ENCODE data around the gene TMEM208.

TMEM208 gene

DNA sequence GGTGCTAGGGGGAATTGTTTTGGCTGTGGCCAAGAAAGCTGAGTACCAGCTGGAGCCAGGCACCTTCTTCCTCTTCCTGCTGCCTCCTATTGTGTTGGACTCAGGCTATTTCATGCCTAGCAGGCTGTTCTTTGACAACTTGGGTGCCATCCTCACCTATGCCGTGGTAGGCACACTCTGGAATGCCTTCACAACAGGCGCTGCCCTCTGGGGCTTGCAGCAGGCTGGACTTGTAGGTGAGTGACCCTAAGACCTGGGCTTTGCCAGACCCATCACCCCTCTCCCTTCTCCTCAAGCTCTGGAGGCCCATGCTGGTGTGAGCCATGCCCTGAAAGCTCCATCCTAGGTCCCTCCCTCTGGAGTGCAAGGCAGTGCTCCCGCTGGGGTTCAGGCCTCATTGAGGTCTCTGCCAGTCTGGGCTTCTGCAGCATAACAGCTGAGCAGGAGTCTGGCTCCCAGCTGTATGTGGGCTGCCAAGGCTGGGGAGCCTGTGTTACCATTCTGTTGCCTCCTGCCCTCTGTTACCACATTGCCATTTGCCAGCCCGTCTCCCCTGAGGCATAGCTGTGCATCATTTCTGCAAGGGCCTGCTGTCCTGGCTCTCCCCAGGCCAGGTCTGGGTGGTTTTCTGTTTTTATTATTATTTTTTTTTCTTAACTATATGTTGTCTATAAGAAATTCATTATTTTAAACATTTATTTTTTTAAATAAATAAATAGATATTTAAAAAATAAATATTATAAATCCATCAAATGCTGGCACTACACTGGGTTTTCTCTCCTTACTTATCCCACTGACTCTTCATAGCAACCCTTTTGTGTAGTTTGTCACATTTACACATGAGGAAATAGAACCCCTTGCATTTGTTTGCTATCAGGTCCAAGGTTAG lies 25.9 kb downstream of the TMEM208 start:
- no peak for DNase-seq

GRCh38 chr16:67254801-67255552 lies 28.0 kb downstream of the TMEM208 start:
- no peak for DNase-seq

DNA sequence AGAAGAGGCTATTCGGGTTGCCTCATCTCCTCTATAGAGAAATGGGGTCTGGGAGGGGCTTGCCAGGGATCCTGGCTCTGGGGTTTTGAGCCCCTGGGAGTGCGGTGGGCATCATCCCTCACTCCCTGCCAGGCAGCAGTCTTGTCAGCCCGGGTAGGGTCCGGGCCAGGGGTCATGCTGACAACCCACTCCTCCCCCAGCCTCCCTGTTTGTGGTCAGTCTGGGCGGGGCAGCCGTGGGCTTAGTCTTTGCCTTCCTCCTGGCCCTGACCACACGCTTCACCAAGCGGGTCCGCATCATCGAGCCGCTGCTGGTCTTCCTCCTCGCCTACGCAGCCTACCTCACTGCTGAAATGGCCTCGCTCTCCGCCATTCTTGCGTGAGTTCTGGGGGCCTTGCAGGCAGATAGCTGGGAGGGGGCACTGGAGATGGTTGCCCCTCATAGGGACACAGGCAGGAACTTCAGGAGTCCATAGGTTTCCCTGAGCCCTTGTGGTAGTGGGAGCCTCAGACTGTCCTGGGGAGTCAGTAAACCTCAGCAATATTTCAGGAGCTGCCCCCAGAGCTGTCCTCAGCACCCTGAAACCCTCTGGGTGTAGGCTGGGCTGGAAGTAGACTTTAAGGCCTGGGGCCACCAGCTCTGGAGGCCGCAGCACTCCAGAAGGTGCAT lies 28.8 kb downstream of the TMEM208 start:
- no peak for DNase-seq

GRCh38 chr16:67256701-67257230 lies 29.8 kb downstream of the TMEM208 start:
- no peak for DNase-seq

- no peak for DNase-seq
These were observed 30.7 kb downstream of the TMEM208 start for GRCh38 chr16:67257486-67258160.

DNA sequence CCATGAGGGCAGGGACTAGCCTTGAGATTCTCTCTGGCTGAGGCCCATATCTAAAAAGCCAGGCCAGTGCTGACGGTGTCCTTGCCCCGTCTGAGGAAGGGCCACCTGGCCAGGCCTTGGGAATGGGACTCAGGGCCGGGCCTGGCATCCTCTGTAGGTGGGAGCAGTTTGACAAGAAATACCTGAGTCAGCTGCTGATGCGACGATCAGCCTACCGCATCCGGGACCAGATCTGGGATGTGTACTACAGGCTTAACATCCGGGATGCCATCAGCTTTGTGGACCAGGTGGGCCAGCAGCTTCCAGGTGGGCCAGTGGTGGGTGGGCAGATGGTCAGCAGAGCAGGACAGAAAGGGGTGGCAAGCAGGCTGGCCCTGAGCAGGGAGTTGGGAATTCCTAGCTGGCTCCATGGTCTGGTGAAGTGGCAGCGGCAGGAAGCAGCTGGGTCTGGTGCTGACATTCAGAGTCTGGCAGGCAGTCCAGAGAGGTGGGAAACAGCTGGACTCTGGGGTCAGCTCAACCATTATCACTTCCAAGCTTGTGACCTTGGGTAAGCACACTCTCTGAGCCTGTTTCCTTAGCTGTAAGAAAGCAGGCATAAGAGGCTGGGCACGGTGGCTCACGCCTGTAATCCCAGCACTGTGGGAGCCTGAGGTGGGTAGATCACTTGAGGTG lies 31.4 kb downstream of the TMEM208 start:
- DNase-seq = no peak

- DNase-seq = no peak
These were observed 32.8 kb downstream of the TMEM208 start for GRCh38 chr16:67259705-67260104.

GRCh38 chr16:67260426-67261063 lies 33.6 kb downstream of the TMEM208 start:
- peak; percentile 13 to 54 for DNase-seq

GRCh38 chr16:67263201-67263600 lies 36.3 kb downstream of the TMEM208 start:
- DNase-seq = no peak

GRCh38 chr16:67264277-67264676 lies 37.3 kb downstream of the TMEM208 start:
- DNase-seq = no peak

GRCh38 chr16:67264866-67265265 lies 37.9 kb downstream of the TMEM208 start:
- DNase-seq = no peak

- no peak for DNase-seq
These were observed 38.9 kb downstream of the TMEM208 start for GRCh38 chr16:67265834-67266233.

DNA sequence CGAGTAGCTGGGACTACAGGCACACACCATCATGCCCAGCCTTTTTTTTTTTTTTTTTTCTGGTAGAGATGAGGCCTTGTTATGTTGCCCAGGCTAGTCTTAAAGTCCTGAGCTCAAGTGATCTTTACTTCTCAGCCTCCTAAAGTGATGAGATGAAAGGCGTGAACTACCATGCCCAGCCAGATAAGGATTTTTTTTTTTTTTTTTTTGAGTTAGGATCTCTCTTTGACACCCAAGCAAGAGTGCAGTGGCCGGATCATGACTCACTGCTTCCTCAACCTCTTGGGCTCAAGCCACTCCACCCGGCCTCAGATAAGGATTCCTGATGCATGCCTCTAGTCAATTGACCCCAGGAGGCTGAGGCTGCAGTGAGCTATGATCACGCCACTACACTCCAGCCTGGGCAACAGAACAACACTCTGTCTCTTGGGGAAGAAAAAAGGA lies 41.2 kb downstream of the TMEM208 start:
- no peak for DNase-seq

DNA sequence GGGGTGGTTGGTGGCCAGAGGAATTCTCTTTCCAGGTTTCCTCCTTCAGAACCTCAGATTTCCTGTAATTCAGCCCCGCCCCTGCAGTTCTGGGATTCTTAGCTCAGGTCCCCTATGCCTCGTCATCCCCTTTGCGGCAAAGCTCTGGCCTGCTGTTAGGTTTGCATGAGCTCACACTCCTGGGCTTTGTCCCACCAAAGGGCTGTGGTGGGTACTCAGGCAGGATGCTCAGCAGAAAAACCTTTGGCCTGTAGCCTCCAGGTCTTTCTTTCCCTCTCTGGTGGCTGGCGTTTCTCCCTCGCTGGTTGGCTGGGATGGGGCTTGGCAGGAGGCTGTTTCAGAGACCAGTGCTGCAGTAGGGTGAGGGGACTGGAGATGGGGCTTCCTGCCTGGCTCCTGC lies 42.8 kb downstream of the TMEM208 start:
- no peak for DNase-seq

DNA sequence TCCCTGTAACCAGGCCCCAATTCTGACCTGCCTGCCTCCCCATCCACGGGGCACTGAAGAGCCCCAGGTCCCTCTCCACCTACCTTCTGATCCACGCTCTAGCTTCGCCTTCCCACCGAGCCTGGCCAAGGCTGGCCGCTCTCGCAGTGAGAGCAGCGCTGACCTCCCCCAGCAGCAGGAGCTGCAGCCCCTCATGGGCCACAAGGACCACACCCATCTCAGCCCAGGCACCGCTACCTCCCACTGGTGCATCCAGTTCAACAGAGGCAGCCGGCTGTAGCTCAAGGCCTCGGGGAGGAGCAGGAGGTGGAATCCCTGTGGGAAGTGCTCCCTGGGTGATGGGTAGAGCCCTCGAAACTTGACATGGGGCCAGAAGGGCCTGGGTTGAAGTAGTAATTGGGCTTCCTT lies 44.0 kb downstream of the TMEM208 start:
- DNase-seq = no peak

- no peak for DNase-seq
These were observed 44.5 kb downstream of the TMEM208 start for GRCh38 chr16:67271446-67271845.

DNA sequence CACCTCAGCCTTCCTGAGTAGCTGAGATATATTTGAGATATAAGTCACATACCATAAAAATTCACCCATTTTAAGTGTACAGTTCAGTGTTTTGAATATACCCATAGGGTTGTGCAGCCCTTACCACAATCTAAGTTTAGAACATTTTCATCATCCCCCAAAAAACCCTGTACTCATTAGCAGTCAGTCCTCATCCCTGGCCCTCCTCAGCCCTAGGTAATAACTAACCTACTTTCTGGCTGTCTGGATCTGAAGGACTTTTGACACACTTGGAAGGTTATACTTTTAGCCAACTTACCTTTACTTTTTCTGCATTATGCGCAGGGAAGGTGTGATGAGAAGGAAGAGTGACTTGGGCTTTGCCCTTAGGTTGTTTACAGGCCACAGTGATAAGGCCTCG lies 48.4 kb downstream of the TMEM208 start:
- DNase-seq = no peak

DNA sequence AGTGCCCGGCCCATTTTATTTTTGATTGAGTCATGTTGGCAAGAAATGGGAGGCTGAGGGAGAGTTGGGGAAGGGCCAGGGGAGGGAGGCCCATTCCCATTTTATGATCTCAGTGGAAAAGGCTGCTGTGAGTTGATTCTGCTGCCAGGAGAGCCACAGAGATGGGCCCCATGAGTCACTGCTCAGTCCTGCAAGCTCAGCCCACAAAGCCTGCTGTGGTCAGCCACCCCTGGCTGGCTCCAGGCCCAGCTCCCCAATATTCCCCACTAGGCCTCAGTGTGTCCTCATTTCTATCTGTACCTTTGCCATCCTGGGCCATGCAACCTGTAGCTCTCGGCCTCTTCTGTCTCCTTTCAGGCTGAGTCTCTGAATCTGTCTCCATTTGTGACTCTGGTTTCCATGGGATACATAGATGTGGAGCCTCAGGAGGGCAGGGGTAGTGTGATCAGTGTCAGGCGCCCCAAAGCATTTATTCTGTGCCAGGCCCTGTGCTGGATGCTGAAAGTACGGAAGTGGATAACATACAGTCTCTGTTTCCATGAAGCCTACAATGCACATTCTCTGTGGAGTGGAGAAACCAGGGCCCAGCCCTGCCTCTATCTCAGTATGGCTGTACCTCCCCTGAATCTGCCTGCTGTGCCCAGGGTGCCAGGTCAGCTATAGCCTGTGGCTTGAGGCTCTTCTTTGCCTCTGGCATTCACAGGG lies 50.5 kb downstream of the TMEM208 start:
- no peak for DNase-seq

DNA sequence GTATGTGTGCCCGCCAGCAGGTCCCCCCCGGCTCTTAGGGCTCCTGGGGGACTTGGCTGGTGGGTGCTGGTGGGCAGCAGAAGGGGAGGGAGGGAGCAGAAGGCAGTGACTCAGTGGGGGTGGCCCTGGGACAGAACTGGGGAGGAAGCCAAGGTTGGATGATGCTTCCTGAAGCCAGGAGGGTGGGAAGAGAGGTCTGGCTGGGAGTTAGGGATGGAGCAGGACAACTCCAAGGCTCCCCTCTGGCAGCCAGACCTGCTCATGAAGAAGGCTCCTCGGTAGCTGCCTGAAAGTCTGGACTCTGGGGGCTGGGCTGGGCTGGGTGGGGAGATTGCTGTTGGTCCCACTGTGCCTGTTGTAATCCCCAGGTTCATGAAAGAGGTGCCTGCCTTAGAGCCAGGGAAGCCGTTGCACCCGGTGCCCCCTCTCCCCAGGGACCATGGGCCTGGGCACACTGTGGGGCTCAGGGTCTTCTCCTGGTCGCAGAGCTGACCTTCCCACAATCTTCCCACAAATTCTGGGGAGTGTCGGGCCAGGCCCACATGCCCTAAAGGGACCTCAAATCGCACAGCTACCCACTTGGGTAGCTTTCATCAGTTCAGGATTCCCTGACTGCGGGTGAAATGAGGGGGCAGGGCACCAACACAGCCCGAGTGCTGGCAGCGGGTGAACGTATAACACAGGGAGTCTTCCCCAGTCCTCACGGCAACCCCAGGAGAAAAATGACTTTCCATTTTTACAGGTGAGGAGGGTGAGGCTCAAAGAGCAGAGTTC lies 51.3 kb downstream of the TMEM208 start:
- no peak for DNase-seq

Data from NCI-H526 (cell line).